ENCODE results near the gene DIS3L.
"Not testable (repeated sequence)": the region's sequence is repeated elsewhere in the genome, so short reads cannot be mapped to it uniquely, and the experiment has no call there.

Gene DIS3L

DNA sequence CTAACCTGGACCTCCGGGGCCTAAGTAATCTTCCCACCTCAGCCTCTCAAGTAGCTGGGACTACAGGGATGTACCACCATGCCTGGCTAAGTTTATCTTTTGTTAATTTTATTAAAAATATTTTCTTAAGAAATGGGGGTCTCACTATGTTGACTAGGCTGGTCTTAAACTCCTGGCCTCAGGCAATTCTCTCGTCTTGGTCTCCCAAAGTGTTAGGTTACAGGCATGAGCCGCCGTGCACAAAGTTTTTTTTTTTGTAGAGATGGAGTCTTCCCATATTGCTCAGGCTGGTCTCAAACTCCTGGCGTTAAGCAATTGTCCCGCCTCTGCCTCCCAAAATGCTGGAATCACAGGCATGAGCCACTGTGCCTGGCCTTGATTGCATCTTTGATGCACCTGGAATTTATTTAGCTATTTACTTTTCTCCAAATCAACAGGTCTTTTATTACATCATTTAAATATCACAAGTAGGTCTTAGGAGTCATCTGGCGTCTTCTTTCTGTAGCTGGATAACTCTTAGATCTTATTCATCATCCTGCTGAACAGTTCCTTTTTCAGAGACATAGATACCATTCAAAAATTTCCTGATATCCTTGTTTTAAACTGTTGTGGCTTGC, 85.6 kb downstream of the DIS3L start:
- FAIRE-seq (no peak), DNase-seq (ENCODE audit: extremely low spot score, insufficient read length, low read depth) (no peak)

GRCh38 chr15:66381376-66381775, 88.0 kb downstream of the DIS3L start:
- DNase-seq (ENCODE audit: extremely low spot score, insufficient read length, low read depth); FAIRE-seq: not testable (repeated sequence)
